HL-60 (cell line): Measurements from ENCODE around the gene RYR2.

Source experiments
- CTCF ChIP-seq: IDR thresholded peaks from one replicate; pipeline ENCODE4 v1.5.1; 2011; ENCODE audit warnings: low read length, control low read depth, inconsistent platforms; ENCODE audit not compliant: insufficient read depth
- REST ChIP-seq: IDR thresholded peaks from 2 replicates; pipeline ENCODE4 v1.6.1; 2012; ENCODE audit warnings: low read depth; ENCODE audit not compliant: insufficient replicate concordance

GRCh38 chr1:237043846-237044636, 2.1 kb downstream of the RYR2 start:
- no peak for TF ChIP-seq CTCF
- no peak for TF ChIP-seq REST
